ENCODE measurements around the gene SLC16A2.

The SLC16A2 gene

GRCh38 chrX:74535086-74535407 is 113.8 kb downstream of the SLC16A2 start:
- Histone ChIP-seq H3K36me3 (ENCODE audit: control insufficient read depth in 4 of 4, insufficient read depth in 4 of 4, low read length in 3 of 4) (no peaks in the 10 kb centered on the region), H3K27ac (ENCODE audit: insufficient read depth in 1 of 2, low read depth in 1 of 2, low read length in 2 of 2, poor library complexity in 1 of 2, severe bottlenecking in 2 of 2) (no peak overlapping the region), H3K4me1 (ENCODE audit: control extremely low read depth in 1 of 4, control insufficient read depth in 4 of 4, insufficient read depth in 4 of 4, low read length in 3 of 4) (peaks cover 0 to 15% (median 9%) of the 10 kb centered on the region in 4 experiments), H3K27me3 (replicated peaks in 2 of 5; ENCODE audit: control insufficient read depth in 4 of 5, insufficient read depth in 5 of 5, low read length in 4 of 5) (peaks cover 0 to 4% (median 0%) of the 10 kb centered on the region in 5 experiments), H3K9me3 (ENCODE audit: control extremely low read depth in 1 of 5, control insufficient read depth in 4 of 5, insufficient read depth in 2 of 5, low read depth in 1 of 5, low read length in 4 of 5) (no peaks in the 10 kb centered on the region), H3K4me3 (ENCODE audit: control insufficient read depth in 1 of 7, extremely low read depth in 1 of 7, insufficient read depth in 4 of 7, low read depth in 2 of 7, low read length in 6 of 7) (peak overlapping the region in 5 of 7 experiments; percentile 59 to 84 (median 74))
- ChIA-PET POLR2A (interaction anchor here (1.2 kb wide), 1 partner anchor 243 kb away, joined by 5 read pairs; no protein-coding TSS in a partner anchor), CTCF (interaction anchor here (1.0 to 2.8 kb wide), 6 partner anchors 11 to 153 kb away, joined by 3 to 12 read pairs (median 4); no protein-coding TSS in a partner anchor)
- DNase-seq: no peak
- 30% methylated on average over 5 of the region's 5 CpGs for WGBS (ENCODE audit: insufficient coverage)

DNA sequence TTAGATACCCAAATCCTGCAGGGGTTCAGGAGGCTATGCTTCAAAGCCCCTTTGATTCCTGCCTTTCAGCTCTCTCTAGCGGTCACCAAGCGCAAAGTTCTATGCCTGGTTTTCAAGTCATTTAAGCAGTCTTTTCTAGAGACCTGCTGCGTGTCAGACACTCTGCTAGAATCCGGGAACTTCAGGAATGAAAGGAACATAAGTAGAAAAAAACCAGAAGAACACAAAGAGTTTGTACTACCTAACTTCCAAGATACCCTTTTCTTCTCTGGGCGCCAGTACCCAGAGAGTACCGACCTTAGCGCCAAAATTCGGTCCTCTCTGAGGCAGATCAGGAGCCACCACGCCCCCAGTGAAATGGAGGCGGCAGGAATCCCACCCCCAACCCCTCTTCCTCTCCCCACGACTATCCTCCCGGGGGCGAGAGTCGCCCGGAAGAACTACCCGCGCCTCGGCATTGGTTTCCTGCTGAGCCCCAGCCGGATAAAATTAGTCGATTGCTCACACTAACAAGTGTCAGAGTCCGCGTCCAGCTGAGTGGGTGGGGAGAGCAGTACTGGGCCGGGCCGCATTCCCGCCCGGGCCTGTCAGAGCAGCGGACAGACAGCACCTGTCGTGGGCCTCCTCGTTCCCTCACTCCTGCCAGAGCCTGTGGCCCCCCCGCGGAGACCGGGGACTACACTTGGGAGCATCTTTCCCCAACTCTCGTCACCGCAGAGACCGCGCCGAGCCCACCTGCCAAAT is 114.3 kb downstream of the SLC16A2 start:
- ChIA-PET POLR2A (interaction anchor here (1.2 kb wide), 1 partner anchor 243 kb away, joined by 5 read pairs; no protein-coding TSS in a partner anchor), CTCF (interaction anchor here (1.0 to 2.8 kb wide), 6 partner anchors 10 to 154 kb away, joined by 3 to 12 read pairs (median 4); no protein-coding TSS in a partner anchor)
- H3K27me3 ChIP-seq (replicated peaks in 2 of 5; ENCODE audit: control insufficient read depth in 4 of 5, insufficient read depth in 5 of 5, low read length in 4 of 5): peaks cover 0 to 4% (median 0%) of the 10 kb centered on the region in 5 experiments
- no peaks in the 10 kb centered on the region for H3K9me3 ChIP-seq (ENCODE audit: control extremely low read depth in 1 of 5, control insufficient read depth in 4 of 5, insufficient read depth in 2 of 5, low read depth in 1 of 5, low read length in 4 of 5)
- H3K36me3 ChIP-seq (ENCODE audit: control insufficient read depth in 4 of 4, insufficient read depth in 4 of 4, low read length in 3 of 4): no peaks in the 10 kb centered on the region
- peak overlapping the region; percentile 50 to 84 (median 66) for H3K4me3 ChIP-seq (ENCODE audit: control insufficient read depth in 1 of 7, extremely low read depth in 1 of 7, insufficient read depth in 4 of 7, low read depth in 2 of 7, low read length in 6 of 7)
- DNase-seq: peak; percentile 42 to 61 (median 54)
- WGBS (ENCODE audit: insufficient coverage): 27% methylated on average over 19 of the region's 37 CpGs
- H3K27ac ChIP-seq (ENCODE audit: insufficient read depth in 1 of 2, low read depth in 1 of 2, low read length in 2 of 2, poor library complexity in 1 of 2, severe bottlenecking in 2 of 2): peak overlapping the region in 1 of 2 experiments; percentile 34
- H3K4me1 ChIP-seq (ENCODE audit: control extremely low read depth in 1 of 4, control insufficient read depth in 4 of 4, insufficient read depth in 4 of 4, low read length in 3 of 4): peaks cover 0 to 15% (median 9%) of the 10 kb centered on the region in 4 experiments

GRCh38 chrX:74536152-74536831 is 115.0 kb downstream of the SLC16A2 start:
- peak; percentile 52 to 74 (median 72) for DNase-seq
- no peaks in the 10 kb centered on the region for H3K36me3 ChIP-seq (ENCODE audit: control insufficient read depth in 4 of 4, insufficient read depth in 4 of 4, low read length in 3 of 4)
- peak overlapping the region; percentile 50 to 84 (median 66) for H3K4me3 ChIP-seq (ENCODE audit: control insufficient read depth in 1 of 7, extremely low read depth in 1 of 7, insufficient read depth in 4 of 7, low read depth in 2 of 7, low read length in 6 of 7)
- H3K27ac ChIP-seq (ENCODE audit: insufficient read depth in 1 of 2, low read depth in 1 of 2, low read length in 2 of 2, poor library complexity in 1 of 2, severe bottlenecking in 2 of 2): peak overlapping the region in 1 of 2 experiments; percentile 34
- peaks cover 0 to 4% (median 0%) of the 10 kb centered on the region in 5 experiments for H3K27me3 ChIP-seq (replicated peaks in 2 of 5; ENCODE audit: control insufficient read depth in 4 of 5, insufficient read depth in 5 of 5, low read length in 4 of 5)
- 39% methylated on average over 38 of the region's 48 CpGs for WGBS (ENCODE audit: insufficient coverage)
- POLR2A ChIA-PET: interaction anchor here (1.2 kb wide), 1 partner anchor 244 kb away, joined by 5 read pairs; no protein-coding TSS in a partner anchor
- H3K9me3 ChIP-seq (ENCODE audit: control extremely low read depth in 1 of 5, control insufficient read depth in 4 of 5, insufficient read depth in 2 of 5, low read depth in 1 of 5, low read length in 4 of 5): no peaks in the 10 kb centered on the region
- peaks cover 0 to 15% (median 9%) of the 10 kb centered on the region in 4 experiments for H3K4me1 ChIP-seq (ENCODE audit: control extremely low read depth in 1 of 4, control insufficient read depth in 4 of 4, insufficient read depth in 4 of 4, low read length in 3 of 4)
- CTCF ChIA-PET: interaction anchor here (1.0 to 2.8 kb wide), 3 partner anchors 9 to 111 kb away, joined by 4 to 8 read pairs (median 5); no protein-coding TSS in a partner anchor

DNA sequence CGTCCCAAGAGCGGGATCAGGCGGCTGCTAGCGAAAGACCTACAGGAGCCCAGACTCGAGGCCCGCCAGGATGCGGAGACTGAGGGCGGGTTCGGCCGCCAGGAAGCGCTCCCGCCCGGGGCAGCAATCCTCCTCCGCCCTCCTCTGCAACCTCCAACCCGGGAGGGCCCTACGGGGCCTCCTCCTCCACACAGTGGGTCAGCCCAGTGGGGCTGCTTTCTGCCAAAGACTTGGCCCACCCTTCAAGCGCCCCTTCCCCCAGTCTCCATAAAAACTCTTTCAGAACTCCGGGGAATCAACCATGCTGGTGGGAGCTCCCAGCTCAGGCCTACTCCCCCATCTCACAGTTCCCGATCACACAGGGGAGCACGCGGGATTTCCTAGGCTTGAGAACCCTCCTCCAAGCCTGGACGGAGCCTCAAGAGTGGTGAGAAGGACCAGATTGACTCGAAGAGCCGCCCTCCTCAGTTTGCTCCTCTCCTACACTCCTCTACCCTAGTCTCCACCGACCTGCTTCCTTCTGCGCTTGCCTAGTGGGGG is 115.6 kb downstream of the SLC16A2 start:
- POLR2A ChIA-PET: interaction anchor here (0.6 kb wide), 1 partner anchor 15 kb away, joined by 4 read pairs; no protein-coding TSS in a partner anchor
- 20% methylated on average over 20 of the region's 26 CpGs for WGBS (ENCODE audit: insufficient coverage)

DNA sequence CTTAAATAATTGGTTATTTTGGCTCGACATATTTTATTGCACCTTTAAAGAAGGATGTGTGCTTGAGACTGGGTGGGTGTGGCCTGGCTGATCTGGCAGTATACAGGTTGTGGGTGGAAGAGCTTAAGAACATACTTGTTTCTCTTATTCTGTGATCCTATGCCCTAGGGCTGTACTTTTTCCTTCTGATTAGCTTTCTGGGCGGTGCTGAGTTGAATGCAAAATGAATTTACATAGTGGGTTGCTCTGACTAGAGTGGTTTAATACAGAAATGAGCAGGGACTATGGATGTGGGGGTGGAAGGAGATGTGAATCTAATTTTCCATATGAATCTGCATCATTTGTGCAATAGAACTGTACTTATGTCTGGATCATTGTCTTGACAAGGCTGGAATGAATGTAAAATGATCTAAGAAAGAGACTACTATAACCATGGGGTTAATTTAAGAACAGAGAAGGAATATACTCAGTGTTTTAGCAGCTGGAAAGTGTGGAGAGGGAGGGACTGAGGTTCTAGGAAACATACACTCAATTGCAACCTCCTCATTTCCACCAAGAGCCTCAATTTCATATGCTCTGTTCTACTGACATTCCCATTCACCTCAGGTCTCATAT is 119.4 kb downstream of the SLC16A2 start:
- no peaks in the 10 kb centered on the region for H3K36me3 ChIP-seq (ENCODE audit: control insufficient read depth in 4 of 4, insufficient read depth in 4 of 4, low read length in 3 of 4)
- H3K27ac ChIP-seq (ENCODE audit: insufficient read depth in 1 of 2, low read depth in 1 of 2, low read length in 2 of 2, poor library complexity in 1 of 2, severe bottlenecking in 2 of 2): no peak overlapping the region
- peaks cover 0 to 10% (median 6%) of the 10 kb centered on the region in 4 experiments for H3K4me1 ChIP-seq (ENCODE audit: control extremely low read depth in 1 of 4, control insufficient read depth in 4 of 4, insufficient read depth in 4 of 4, low read length in 3 of 4)
- POLR2A ChIA-PET: no interaction called here
- 67% methylated on average over 1 of the region's 2 CpGs for WGBS (ENCODE audit: insufficient coverage)
- H3K9me3 ChIP-seq (ENCODE audit: control extremely low read depth in 1 of 5, control insufficient read depth in 4 of 5, insufficient read depth in 2 of 5, low read depth in 1 of 5, low read length in 4 of 5): no peaks in the 10 kb centered on the region
- peaks cover 0 to 8% (median 0%) of the 10 kb centered on the region in 5 experiments for H3K27me3 ChIP-seq (replicated peaks in 2 of 5; ENCODE audit: control insufficient read depth in 4 of 5, insufficient read depth in 5 of 5, low read length in 4 of 5)
- CTCF ChIA-PET: interaction anchor here (0.8 to 1.4 kb wide), 3 partner anchors 17 to 158 kb away, joined by 3 to 4 read pairs (median 3); no protein-coding TSS in a partner anchor
- DNase-seq: no peak
- no peak overlapping the region for H3K4me3 ChIP-seq (ENCODE audit: control insufficient read depth in 1 of 7, extremely low read depth in 1 of 7, insufficient read depth in 4 of 7, low read depth in 2 of 7, low read length in 6 of 7)

More for the DNA sequence above, 115.6 kb downstream of the SLC16A2 start:
- H3K27me3 ChIP-seq (replicated peaks in 2 of 5; ENCODE audit: control insufficient read depth in 4 of 5, insufficient read depth in 5 of 5, low read length in 4 of 5): peaks cover 0 to 8% (median 0%) of the 10 kb centered on the region in 5 experiments
- peak overlapping the region; percentile 50 to 84 (median 66) for H3K4me3 ChIP-seq (ENCODE audit: control insufficient read depth in 1 of 7, extremely low read depth in 1 of 7, insufficient read depth in 4 of 7, low read depth in 2 of 7, low read length in 6 of 7)
- CTCF ChIA-PET: interaction anchor here (2.8 kb wide), 1 partner anchor 9 kb away, joined by 8 read pairs; no protein-coding TSS in a partner anchor
- peaks cover 0 to 15% (median 9%) of the 10 kb centered on the region in 4 experiments for H3K4me1 ChIP-seq (ENCODE audit: control extremely low read depth in 1 of 4, control insufficient read depth in 4 of 4, insufficient read depth in 4 of 4, low read length in 3 of 4)
- DNase-seq: peak in 2 of 3 donors; percentile 6 to 19
- H3K36me3 ChIP-seq (ENCODE audit: control insufficient read depth in 4 of 4, insufficient read depth in 4 of 4, low read length in 3 of 4): no peaks in the 10 kb centered on the region
- no peak overlapping the region for H3K27ac ChIP-seq (ENCODE audit: insufficient read depth in 1 of 2, low read depth in 1 of 2, low read length in 2 of 2, poor library complexity in 1 of 2, severe bottlenecking in 2 of 2)
- H3K9me3 ChIP-seq (ENCODE audit: control extremely low read depth in 1 of 5, control insufficient read depth in 4 of 5, insufficient read depth in 2 of 5, low read depth in 1 of 5, low read length in 4 of 5): no peaks in the 10 kb centered on the region

DNA sequence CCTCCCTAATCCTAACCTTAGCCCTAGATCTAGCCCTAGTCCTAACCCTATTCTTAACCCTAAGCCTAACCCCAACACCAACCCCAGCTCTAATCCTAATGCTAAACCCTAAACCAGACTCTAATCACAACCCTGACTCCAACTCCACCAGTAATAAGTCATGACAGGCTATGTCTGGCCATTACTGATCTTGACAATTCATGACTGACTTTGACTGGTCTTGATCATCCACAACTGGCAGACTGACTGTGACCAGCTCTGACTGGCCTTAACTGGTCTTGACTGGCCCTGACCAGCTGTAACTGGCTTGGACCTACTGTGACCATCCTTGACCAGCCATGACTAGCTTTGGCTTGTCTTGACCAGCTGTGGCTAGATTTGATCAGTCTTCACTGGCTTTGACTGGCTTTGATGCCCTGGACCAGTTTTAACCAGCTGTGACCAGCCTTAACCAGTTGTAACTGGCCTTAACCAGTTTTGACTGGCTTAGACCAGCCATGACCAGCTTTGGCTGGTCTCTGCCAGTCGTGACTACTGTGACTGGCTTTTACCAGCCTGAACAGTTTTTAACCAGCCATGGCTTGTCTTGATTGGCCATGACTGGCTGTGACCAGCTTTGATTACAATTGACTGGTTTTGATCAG is 124.7 kb downstream of the SLC16A2 start:
- Histone ChIP-seq H3K27ac (ENCODE audit: insufficient read depth in 1 of 2, low read depth in 1 of 2, low read length in 2 of 2, poor library complexity in 1 of 2, severe bottlenecking in 2 of 2) (no peak overlapping the region), H3K36me3 (ENCODE audit: control insufficient read depth in 4 of 4, insufficient read depth in 4 of 4, low read length in 3 of 4) (no peaks in the 10 kb centered on the region), H3K4me1 (ENCODE audit: control extremely low read depth in 1 of 4, control insufficient read depth in 4 of 4, insufficient read depth in 4 of 4, low read length in 3 of 4) (no peaks in the 10 kb centered on the region), H3K9me3 (ENCODE audit: control extremely low read depth in 1 of 5, control insufficient read depth in 4 of 5, insufficient read depth in 2 of 5, low read depth in 1 of 5, low read length in 4 of 5) (no peaks in the 10 kb centered on the region), H3K27me3 (replicated peaks in 2 of 5; ENCODE audit: control insufficient read depth in 4 of 5, insufficient read depth in 5 of 5, low read length in 4 of 5) (peaks cover 0 to 5% (median 0%) of the 10 kb centered on the region in 5 experiments), H3K4me3 (ENCODE audit: control insufficient read depth in 1 of 7, extremely low read depth in 1 of 7, insufficient read depth in 4 of 7, low read depth in 2 of 7, low read length in 6 of 7) (no peak overlapping the region)
- ChIA-PET CTCF (interaction anchor here (0.8 to 3.8 kb wide), 3 partner anchors 10 to 163 kb away, joined by 3 to 22 read pairs (median 8); no protein-coding TSS in a partner anchor), POLR2A (no interaction called here)
- no peak for DNase-seq
- WGBS (ENCODE audit: insufficient coverage): 88% methylated on average over 1 of the region's 1 CpG
